EL (cell line): ENCODE measurements around the gene DCTN2.
"Not testable (repeated sequence)": the region's sequence is repeated elsewhere in the genome, so short reads cannot be mapped to it uniquely, and the experiment has no call there.

ENCODE experiments used
- DNase-seq: peaks from one replicate; pipeline ENCODE4 v3.0.0-alpha.2; 2016

Gene DCTN2

GRCh38 chr12:57525615-57526383, 21.2 kb downstream of the DCTN2 start:
- no peak for DNase-seq

DNA sequence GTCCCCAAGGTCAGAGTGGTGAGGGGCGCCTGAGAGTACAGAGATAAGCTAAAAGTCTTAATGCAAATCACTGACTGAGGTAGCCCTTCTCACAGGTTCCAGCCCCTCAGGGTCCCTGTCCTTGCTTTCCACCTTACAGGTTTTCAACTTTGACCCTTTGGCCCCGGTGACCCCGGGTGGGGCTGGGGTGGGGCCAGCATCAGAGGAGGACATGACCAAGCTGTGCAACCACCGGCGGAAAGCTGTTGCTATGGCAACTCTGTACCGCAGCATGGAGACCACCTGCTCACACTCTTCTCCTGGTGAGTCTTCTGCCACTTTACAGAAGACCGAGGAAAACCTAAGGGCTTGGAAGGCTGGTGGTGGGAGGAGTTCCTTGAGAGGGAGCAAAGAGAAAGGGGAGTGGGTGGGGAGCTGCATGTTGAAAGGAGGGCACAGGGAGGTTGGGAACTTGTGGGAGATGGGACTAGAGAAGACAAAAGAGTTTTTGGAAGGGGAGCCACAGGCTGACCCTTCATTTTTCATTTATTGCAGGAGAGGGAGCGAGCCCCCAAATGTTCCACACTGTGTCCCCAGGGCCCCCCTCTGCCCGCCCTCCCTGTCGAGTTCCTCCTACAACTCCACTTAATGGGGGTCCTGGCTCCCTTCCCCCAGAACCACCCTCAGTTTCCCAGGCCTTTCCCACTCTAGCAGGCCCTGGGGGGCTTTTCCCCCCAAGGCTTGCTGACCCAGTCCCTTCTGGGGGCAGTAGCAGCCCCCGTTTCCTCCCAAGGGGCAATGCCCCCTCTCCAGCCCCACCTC, 22.0 kb downstream of the DCTN2 start:
- DNase-seq: no peak

- no peak for DNase-seq
These were observed 23.0 kb downstream of the DCTN2 start for GRCh38 chr12:57523706-57524614.

DNA sequence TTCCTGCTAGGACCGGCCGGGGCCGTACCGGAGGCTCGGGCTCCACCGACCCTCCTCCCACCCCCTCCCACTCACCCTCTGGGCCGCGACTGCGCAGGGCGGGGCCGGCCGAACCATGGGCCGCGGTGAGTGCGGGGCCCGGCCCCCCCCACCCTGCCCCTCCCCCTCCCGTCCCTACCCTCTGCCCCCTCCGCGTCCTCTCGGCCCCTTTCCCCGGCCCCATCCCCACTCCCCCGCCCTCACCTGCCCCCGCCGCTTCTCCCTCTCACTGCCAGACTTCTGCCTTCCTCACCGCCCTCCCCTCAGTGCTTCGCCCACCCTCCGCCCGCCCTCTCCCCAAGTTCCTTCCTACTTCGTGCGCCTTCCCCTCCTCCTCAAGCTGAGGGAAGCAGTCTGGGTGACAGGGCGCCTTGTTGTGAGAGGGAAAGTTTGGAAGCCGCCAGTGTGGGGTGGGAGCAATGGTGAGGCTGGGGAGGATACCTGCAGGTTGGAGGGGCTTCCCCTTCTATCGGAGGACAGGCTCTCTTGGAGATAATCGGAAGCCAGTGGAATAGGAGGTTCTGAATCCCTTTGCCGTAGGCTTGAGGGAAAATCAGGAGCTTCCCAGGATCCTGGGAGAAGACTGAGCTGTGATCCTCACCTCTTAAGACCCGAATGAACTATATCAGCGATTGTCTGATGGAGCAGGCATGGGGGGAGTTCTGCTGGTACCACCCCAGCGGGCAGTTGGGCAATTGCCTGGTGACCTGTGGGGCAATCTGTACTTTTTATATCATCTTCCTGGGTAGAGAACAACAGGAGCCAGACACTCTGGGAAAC, 23.9 kb downstream of the DCTN2 start:
- DNase-seq: peak; percentile 53

DNA sequence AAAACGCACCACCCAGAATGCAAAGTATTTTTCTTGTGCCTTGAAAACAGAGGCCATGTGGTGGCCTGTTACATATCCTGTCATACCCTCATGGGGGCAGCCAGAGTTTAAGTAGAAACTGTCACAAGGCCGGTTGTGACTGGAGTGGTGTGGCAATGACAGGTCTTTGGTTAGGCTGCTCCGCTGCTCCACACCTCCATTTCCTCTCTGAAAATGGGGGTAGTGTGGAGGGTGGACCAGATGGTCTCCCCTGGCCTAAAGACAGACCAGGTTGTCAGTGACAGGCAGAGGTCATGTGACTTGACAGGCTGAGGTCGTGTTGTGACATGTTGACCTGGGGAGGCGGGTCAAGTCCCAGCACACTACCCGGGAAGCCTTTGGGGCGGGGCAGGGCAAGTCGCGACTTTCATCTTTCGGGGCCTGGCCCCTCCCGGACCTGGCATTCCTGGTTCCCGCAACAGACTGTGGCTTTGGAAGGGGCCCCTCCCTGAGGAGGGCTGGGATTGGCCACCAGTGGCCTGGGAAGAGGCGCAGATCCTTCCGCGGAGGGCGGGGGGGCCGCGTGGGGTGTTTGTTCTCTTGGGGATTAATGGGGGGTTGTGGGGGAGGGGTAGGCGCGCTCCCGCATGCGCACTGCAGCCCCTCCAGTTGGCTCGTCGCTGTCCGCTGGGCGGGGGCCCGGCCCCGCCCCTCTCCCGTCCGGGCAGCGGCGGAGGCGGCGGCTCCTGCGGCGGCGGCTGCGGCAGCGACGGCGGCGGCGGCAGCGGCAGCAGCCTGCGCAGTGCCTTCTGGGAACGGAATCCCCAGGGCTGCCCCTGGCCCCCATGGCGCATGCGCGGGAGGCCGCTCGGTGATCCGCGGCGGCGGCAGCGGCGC, 24.7 kb downstream of the DCTN2 start, which contains the start of gene MBD6:
Gene MBD6, plus strand, starts transcription at position 814 of the 876 bp plus-strand sequence. CDS start 1,480 bp downstream, outside the sequence.
- DNase-seq: peak; percentile 96

DNA sequence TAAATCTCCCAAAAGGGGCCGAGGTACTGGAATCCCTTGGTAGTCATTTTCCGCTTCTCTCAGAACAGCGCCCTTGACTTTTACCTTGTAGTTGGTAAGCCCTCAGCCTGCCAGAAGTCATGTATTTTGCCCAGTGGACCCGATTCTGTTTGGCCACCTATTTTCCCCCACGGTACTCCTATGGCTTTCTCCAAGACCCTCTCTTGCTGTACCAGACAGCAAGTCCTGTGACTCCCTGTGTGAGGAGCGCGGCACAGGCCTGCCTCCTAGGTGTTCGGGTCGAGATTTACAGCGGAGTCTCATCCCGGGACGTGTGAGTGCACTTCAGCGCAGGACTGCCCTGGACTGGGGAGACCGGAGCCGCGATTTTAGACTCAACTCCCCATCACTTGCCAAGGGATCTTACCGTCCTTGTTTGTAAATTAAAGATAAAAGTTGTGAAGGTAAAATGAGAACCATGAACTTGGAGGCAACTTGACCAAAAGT, 25.4 kb downstream of the DCTN2 start:
- DNase-seq: peak; percentile 47

GRCh38 chr12:57520053-57520818, 26.8 kb downstream of the DCTN2 start, which contains the start of gene DDIT3:
Gene DDIT3, minus strand, starts transcription at chr12:57520514. Its CDS starts 3,108 bp downstream, at chr12:57517406.
- peak; percentile 99 for DNase-seq

DNA sequence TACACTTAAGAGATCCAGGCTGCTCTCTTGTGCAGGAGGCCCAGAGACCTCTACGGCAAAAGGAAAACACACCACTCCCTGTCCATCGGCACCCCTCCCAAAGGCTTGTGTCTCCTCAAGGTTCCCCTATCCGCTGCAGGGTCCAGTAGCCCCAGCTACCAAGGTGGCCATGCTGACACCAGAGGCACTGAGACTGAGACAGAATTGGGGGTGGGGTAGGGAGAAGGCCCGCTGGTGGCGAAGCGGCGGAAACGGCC, 27.3 kb downstream of the DCTN2 start:
- DNase-seq: no peak

GRCh38 chr12:57518920-57519795, 27.8 kb downstream of the DCTN2 start:
- DNase-seq: peak; percentile 43

GRCh38 chr12:57518176-57518919, 28.6 kb downstream of the DCTN2 start:
- DNase-seq: no peak

- not testable (repeated sequence) for DNase-seq
These were observed 29.3 kb downstream of the DCTN2 start for GRCh38 chr12:57517718-57518117.

GRCh38 chr12:57517187-57517586, 29.8 kb downstream of the DCTN2 start:
- DNase-seq: peak; percentile 72

GRCh38 chr12:57516617-57517153, 30.3 kb downstream of the DCTN2 start:
- DNase-seq: no peak

DNA sequence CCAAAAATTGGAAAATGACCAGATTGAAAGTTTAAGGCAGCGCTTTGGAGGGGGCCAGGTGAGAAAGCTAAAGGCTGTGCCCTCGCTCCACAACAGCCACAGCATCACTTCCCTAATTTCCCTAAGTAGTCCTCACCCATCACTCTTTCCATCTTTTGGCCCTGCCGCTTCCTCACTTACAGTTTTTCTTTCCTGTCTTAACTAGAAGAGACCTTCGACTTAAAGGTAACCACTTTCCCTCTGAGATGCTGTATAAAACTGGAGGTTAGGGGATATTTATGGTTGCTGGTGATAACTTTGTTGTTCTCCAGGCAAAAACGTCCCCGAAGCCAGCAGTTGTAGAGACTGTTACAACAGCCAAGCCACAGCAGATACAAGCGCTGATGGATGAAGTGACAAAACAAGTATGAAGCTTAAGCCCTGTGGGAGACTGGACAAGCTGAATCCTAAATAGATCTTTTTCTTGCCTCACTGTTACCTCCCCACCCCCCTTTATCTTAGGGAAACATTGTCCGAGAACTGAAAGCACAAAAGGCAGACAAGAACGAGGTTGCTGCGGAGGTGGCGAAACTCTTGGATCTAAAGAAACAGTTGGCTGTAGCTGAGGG, 31.0 kb downstream of the DCTN2 start:
- no peak for DNase-seq

DNA sequence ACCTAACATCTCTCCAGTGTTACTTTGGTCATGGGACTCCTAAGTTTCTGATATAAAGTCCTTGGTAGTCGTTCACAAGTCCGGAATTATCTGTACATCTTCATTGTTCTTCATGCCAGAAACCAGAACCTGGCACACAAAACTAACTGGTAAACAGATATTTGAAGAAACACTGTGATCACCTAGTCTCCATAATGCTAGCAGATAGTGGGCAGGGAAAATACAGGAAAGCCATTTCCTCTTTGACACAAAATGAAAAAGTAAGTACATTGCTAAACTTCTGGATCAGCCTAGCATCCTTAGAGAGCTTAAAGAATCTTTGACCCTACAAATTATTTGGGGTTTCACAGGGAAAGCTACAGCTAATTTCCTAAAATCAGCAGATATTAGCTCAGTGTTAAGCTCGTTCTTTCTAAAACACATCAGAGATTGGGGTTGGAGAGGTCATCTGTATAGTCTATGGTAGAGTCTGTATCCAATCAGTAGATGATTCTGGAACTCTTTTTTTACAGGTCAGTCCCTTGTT, 31.5 kb downstream of the DCTN2 start:
- no peak for DNase-seq

- DNase-seq: no peak
These were observed 32.1 kb downstream of the DCTN2 start for GRCh38 chr12:57514720-57515407.

- not testable (repeated sequence) for DNase-seq
These were observed 32.7 kb downstream of the DCTN2 start for GRCh38 chr12:57514246-57514645.
